Measurements from ENCODE around the gene PTPRC. TPM values are rescaled to one million over a fixed set of nuclear protein-coding genes. Genes with fewer than 3 reads are reported as not detected.

The PTPRC gene
- total RNA-seq, 2 donors from 2014 or later, result 3.3 to 9.9 TPM

GRCh38 chr1:198681252-198681651 lies 42.4 kb downstream of the PTPRC start:
- 21 to 35% methylated on average over 1 of the region's 1 CpG for WGBS, 2 donors
- ATAC-seq (no peak), DNase-seq (no peak)
- Histone ChIP-seq H3K27ac (peak overlapping the region in 1 of 4 donors; percentile 23), H3K27me3 (peaks cover 0 to 4% of the 10 kb centered on the region in 2 donors), H3K4me3 (no peak overlapping the region), H3K9me3 (no peaks in the 10 kb centered on the region), H3K4me1 (peaks cover 6% of the 10 kb centered on the region), H3K36me3 (replicated peaks in 1 of 2; ENCODE audit: insufficient read depth in 1 of 2, low read depth in 2 of 2) (no peaks in the 10 kb centered on the region)
- TF ChIP-seq POLR2A (IDR thresholded peaks at IDR 0.05) (no peak), CTCF (IDR thresholded peaks at IDR 0.05) (no peak)
- intact Hi-C loops (cut with DNase I), result no loop called here

- peak overlapping the region in 1 of 4 donors; percentile 48 for H3K27ac ChIP-seq
- H3K27me3 ChIP-seq, result peaks cover 0 to 4% of the 10 kb centered on the region in 2 donors
- WGBS, 2 donors, result 15% methylated on average over 7 of the region's 7 CpGs
- H3K4me1 ChIP-seq, result peaks cover 6% of the 10 kb centered on the region
- H3K36me3 ChIP-seq (replicated peaks in 1 of 2; ENCODE audit: insufficient read depth in 1 of 2, low read depth in 2 of 2), result no peaks in the 10 kb centered on the region
- peak; percentile 16 to 80 (median 48) for DNase-seq
- TF ChIP-seq POLR2A (IDR thresholded peaks at IDR 0.05) (peak in 2 of 3 donors; percentile 14 to 34), CTCF (IDR thresholded peaks at IDR 0.05) (no peak)
- H3K4me3 ChIP-seq, result no peak overlapping the region
- H3K9me3 ChIP-seq, result no peaks in the 10 kb centered on the region
- intact Hi-C loops (cut with DNase I), result no loop called here
- peak; percentile 71 for ATAC-seq
Observed at GRCh38 chr1:198681831-198682759, 43.3 kb downstream of the PTPRC start.

GRCh38 chr1:198682850-198683249 lies 44.0 kb downstream of the PTPRC start:
- ATAC-seq (no peak), DNase-seq (no peak)
- H3K36me3 ChIP-seq (replicated peaks in 1 of 2; ENCODE audit: insufficient read depth in 1 of 2, low read depth in 2 of 2), result no peaks in the 10 kb centered on the region
- H3K27ac ChIP-seq, result peak overlapping the region in 1 of 4 donors; percentile 48
- intact Hi-C loops (cut with DNase I), result no loop called here
- H3K4me1 ChIP-seq, result peaks cover 6% of the 10 kb centered on the region
- 61 to 65% methylated on average over 2 of the region's 2 CpGs for WGBS, 2 donors
- TF ChIP-seq POLR2A (IDR thresholded peaks at IDR 0.05), result no peak
- TF ChIP-seq CTCF (IDR thresholded peaks at IDR 0.05), result no peak
- no peaks in the 10 kb centered on the region for H3K9me3 ChIP-seq
- H3K27me3 ChIP-seq, result peaks cover 0 to 4% of the 10 kb centered on the region in 2 donors
- H3K4me3 ChIP-seq, result no peak overlapping the region

GRCh38 chr1:198683449-198683848 lies 44.6 kb downstream of the PTPRC start:
- H3K27ac ChIP-seq, result no peak overlapping the region
- H3K36me3 ChIP-seq (replicated peaks in 1 of 2; ENCODE audit: insufficient read depth in 1 of 2, low read depth in 2 of 2), result no peaks in the 10 kb centered on the region
- H3K4me3 ChIP-seq, result no peak overlapping the region
- 70 to 79% methylated on average over 2 of the region's 2 CpGs for WGBS, 2 donors
- ATAC-seq (no peak), DNase-seq (no peak)
- H3K4me1 ChIP-seq, result peaks cover 6% of the 10 kb centered on the region
- no peak for TF ChIP-seq CTCF (IDR thresholded peaks at IDR 0.05)
- no peak for TF ChIP-seq POLR2A (IDR thresholded peaks at IDR 0.05)
- intact Hi-C loops (cut with DNase I), result no loop called here
- H3K27me3 ChIP-seq, result peaks cover 0 to 4% of the 10 kb centered on the region in 2 donors
- H3K9me3 ChIP-seq, result no peaks in the 10 kb centered on the region
